Measurements from ENCODE around the gene SESTD1. TPM values are rescaled to one million over a fixed set of nuclear protein-coding genes. Genes with fewer than 3 reads are reported as not detected.

SESTD1 gene
- polyA plus RNA-seq, 5 donors = 20.6 to 54.4 (median 45.7) TPM

Other genes with a start within 250 kb of the SESTD1 start
- 1 to 10 TPM; 2.3 to 3.4 (median 3.4) TPM for gene CCDC141, start 214.7 kb downstream of the SESTD1 start, polyA plus RNA-seq (ENCODE audit: insufficient read depth in 1 of 5, insufficient read length in 5 of 5, low replicate concordance in 1 of 5)